ENCODE results near the gene MGAT5.

MGAT5 gene

GRCh38 chr2:134502104-134502503 lies 248.2 kb downstream of the MGAT5 start:
- TF ChIP-seq CREB5 (CRISPR knock-in tag; IDR thresholded peaks at IDR 0.05; ENCODE audit: low read depth) (no peak), SNAI2 (CRISPR knock-in tag; IDR thresholded peaks at IDR 0.05) (no peak), ZFP30 (CRISPR knock-in tag; IDR thresholded peaks at IDR 0.05) (no peak), ZNF70 (CRISPR knock-in tag; IDR thresholded peaks at IDR 0.05) (no peak), GLIS3 (CRISPR knock-in tag; IDR thresholded peaks at IDR 0.05) (no peak), ESRRG (CRISPR knock-in tag; IDR thresholded peaks at IDR 0.05) (no peak), ZNF565 (CRISPR knock-in tag; conservative IDR thresholded peaks at IDR 0.05; ENCODE audit: low read depth) (no peak), ZNF8 (CRISPR knock-in tag; IDR thresholded peaks at IDR 0.05) (no peak)
- no peak for ATAC-seq
